Right atrium auricular region (tissue), 2 donors: ENCODE data around the gene MGAT5. TPM values are rescaled to one million over a fixed set of nuclear protein-coding genes. Genes with fewer than 3 reads are reported as not detected.

Experiments used
- DNase-seq: peaks from one replicate; pipeline ENCODE4 v3.0.0-alpha.2; 2019; ENCODE audit warnings: low spot score
- H3K27ac ChIP-seq, 2 donors: fragments of 200-600 bp; sonication (generic); 1 replicate in 1 of 2; 2 replicates in 1 of 2; pipeline ENCODE4 v1.5.1; 2016 to 2019
- H3K27me3 ChIP-seq, 2 donors: fragments of 200-600 bp; sonication (generic); one replicate each; pipeline versions ENCODE4 v1.5.1 to v1.6.0; 2017 to 2019
- H3K36me3 ChIP-seq: fragments of 200-600 bp; sonication (generic); one replicate; pipeline ENCODE4 v1.5.1; 2016
- H3K4me1 ChIP-seq, 2 donors: fragments of 200-600 bp; sonication (generic); one replicate each; pipeline versions ENCODE4 v1.5.1 to v1.6.0; 2017 to 2019
- H3K4me3 ChIP-seq, 2 donors: fragments of 200-600 bp; sonication (generic); 1 replicate in 1 of 2; 2 replicates in 1 of 2; pipeline ENCODE4 v1.5.1; 2017 to 2019; ENCODE audit warnings: mild to moderate bottlenecking in 1 of 2, moderate library complexity in 1 of 2
- H3K9me3 ChIP-seq, 2 donors: fragments of 200-600 bp; sonication (generic); one replicate each; pipeline ENCODE4 v1.5.1; 2019
- total RNA-seq, 2 donors: library from RNA; depleted of rRNA; stranded (reverse); fragments of >200 nt; gene quantifications; one replicate each; pipeline ENCODE4 v1.1.0, GENCODE V29; 2016
- TF ChIP-seq, protein P1 (sequence below), 2 donors: fragments of 200-600 bp; sonication (generic); IDR thresholded peaks; one replicate each; pipeline ENCODE4 v1.5.1; 2019; ENCODE audit warnings: antibody characterized with exemption in 2 of 2

MGAT5 gene
- total RNA-seq, 2 donors from 2014 or later, result 56.9 to 91.0 TPM

GRCh38 chr2:134445116-134445515 is 191.2 kb downstream of the MGAT5 start:
- Histone ChIP-seq H3K4me3 (no peak overlapping the region), H3K36me3 (peaks cover 31% of the 10 kb centered on the region), H3K9me3 (no peaks in the 10 kb centered on the region), H3K27me3 (no peaks in the 10 kb centered on the region), H3K4me1 (peaks cover 0 to 43% of the 10 kb centered on the region in 2 donors), H3K27ac (peak overlapping the region in 1 of 2 donors; percentile 58)
- TF ChIP-seq, protein P1, sequence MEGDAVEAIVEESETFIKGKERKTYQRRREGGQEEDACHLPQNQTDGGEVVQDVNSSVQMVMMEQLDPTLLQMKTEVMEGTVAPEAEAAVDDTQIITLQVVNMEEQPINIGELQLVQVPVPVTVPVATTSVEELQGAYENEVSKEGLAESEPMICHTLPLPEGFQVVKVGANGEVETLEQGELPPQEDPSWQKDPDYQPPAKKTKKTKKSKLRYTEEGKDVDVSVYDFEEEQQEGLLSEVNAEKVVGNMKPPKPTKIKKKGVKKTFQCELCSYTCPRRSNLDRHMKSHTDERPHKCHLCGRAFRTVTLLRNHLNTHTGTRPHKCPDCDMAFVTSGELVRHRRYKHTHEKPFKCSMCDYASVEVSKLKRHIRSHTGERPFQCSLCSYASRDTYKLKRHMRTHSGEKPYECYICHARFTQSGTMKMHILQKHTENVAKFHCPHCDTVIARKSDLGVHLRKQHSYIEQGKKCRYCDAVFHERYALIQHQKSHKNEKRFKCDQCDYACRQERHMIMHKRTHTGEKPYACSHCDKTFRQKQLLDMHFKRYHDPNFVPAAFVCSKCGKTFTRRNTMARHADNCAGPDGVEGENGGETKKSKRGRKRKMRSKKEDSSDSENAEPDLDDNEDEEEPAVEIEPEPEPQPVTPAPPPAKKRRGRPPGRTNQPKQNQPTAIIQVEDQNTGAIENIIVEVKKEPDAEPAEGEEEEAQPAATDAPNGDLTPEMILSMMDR (IDR thresholded peaks at IDR 0.05), result no peak
- DNase-seq, result no peak

- TF ChIP-seq, protein P1 (IDR thresholded peaks at IDR 0.05), result no peak
- no peaks in the 10 kb centered on the region for H3K9me3 ChIP-seq
- peaks cover 0 to 46% of the 10 kb centered on the region in 2 donors for H3K4me1 ChIP-seq
- no peak for DNase-seq
- H3K27ac ChIP-seq, result peak overlapping the region; percentile 37 to 58
- peaks cover 32% of the 10 kb centered on the region for H3K36me3 ChIP-seq
- no peak overlapping the region for H3K4me3 ChIP-seq
- no peaks in the 10 kb centered on the region for H3K27me3 ChIP-seq
Measured at GRCh38 chr2:134445985-134446382, 192.1 kb downstream of the MGAT5 start.

- Histone ChIP-seq H3K27me3 (no peaks in the 10 kb centered on the region), H3K27ac (peak overlapping the region; percentile 37 to 58), H3K4me1 (peaks cover 0 to 44% of the 10 kb centered on the region in 2 donors), H3K36me3 (peaks cover 32% of the 10 kb centered on the region), H3K9me3 (no peaks in the 10 kb centered on the region), H3K4me3 (no peak overlapping the region)
- DNase-seq, result no peak
- TF ChIP-seq, protein P1 (IDR thresholded peaks at IDR 0.05), result no peak
Measured at GRCh38 chr2:134446383-134447017, 192.6 kb downstream of the MGAT5 start.

DNA sequence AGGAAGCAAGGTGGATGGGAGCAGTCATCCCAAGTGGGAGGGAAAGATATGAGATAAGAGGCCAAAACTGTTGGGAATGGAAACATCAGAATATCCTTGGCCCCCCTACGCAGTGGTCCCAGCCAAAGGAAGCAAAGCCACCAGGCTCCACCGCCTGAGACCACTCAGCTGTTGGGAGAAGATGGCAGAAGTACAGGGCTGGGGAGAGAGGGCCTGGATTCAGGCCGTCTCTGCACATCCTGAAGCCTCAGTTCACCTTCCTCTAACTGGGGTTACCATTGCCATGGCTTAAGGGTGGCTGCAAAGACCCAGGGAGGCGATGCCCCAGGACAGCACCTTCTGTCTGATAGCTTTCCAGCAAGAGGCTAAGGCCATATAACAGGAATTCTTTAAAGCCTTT is 193.8 kb downstream of the MGAT5 start:
- H3K4me3 ChIP-seq, result no peak overlapping the region
- peaks cover 32% of the 10 kb centered on the region for H3K36me3 ChIP-seq
- no peak overlapping the region for H3K27ac ChIP-seq
- no peaks in the 10 kb centered on the region for H3K27me3 ChIP-seq
- no peak for DNase-seq
- TF ChIP-seq, protein P1 (IDR thresholded peaks at IDR 0.05), result no peak
- no peaks in the 10 kb centered on the region for H3K9me3 ChIP-seq
- peaks cover 0 to 36% of the 10 kb centered on the region in 2 donors for H3K4me1 ChIP-seq

DNA sequence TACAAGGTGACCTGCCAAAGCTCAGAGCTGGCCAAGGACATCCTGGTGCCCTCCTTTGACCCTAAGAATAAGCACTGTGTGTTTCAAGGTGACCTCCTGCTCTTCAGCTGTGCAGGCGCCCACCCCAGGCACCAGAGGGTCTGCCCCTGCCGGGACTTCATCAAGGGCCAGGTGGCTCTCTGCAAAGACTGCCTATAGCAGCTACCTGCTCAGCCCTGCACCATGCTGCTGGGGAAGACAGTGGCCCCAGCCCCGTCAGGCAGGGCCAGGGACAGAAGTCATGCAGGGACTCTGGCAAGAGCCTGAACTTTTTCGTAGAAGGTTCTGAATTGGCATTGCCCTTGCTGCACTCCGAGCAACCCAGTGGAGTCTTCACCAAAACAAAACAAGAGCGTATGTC is 194.8 kb downstream of the MGAT5 start:
- Histone ChIP-seq H3K4me3 (no peak overlapping the region), H3K36me3 (peaks cover 37% of the 10 kb centered on the region), H3K9me3 (no peaks in the 10 kb centered on the region), H3K27me3 (no peaks in the 10 kb centered on the region), H3K27ac (no peak overlapping the region), H3K4me1 (peaks cover 0 to 29% of the 10 kb centered on the region in 2 donors)
- TF ChIP-seq, protein P1 (IDR thresholded peaks at IDR 0.05), result no peak
- DNase-seq, result no peak

DNA sequence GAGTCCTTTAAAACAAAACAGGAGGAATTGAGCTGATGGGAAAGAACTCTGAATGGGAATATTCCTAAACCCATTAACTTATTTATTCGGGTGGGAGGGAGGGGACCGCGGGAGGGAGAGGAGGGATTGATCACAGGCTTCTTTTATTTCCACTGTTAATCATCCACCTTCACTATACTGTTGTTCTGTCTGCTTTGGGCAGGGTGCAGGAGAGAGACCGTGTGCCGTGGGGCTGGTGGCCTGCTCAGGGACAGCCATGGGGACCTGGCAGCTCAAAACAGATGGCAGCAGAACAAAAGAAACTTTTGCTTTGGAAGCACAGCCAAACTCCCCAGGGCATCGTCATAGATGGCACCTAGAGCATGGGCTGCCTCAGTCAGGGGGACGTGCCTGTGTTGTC is 195.3 kb downstream of the MGAT5 start:
- H3K9me3 ChIP-seq, result no peaks in the 10 kb centered on the region
- DNase-seq, result no peak
- H3K4me1 ChIP-seq, result peaks cover 0 to 28% of the 10 kb centered on the region in 2 donors
- TF ChIP-seq, protein P1 (IDR thresholded peaks at IDR 0.05), result no peak
- peaks cover 37% of the 10 kb centered on the region for H3K36me3 ChIP-seq
- no peaks in the 10 kb centered on the region for H3K27me3 ChIP-seq
- H3K4me3 ChIP-seq, result no peak overlapping the region
- H3K27ac ChIP-seq, result no peak overlapping the region
